GM21515 (cell line): ENCODE measurements around the gene EEF1G.
"Not testable (repeated sequence)": the region's sequence is repeated elsewhere in the genome, so short reads cannot be mapped to it uniquely, and the experiment has no call there.

ENCODE experiments used
- ATAC-seq: cut with Tn5 transposase; IDR thresholded peaks from one replicate; pipeline ENCODE4 v1.9.1; 2021; ENCODE audit not compliant: unreplicated experiment

EEF1G gene

DNA sequence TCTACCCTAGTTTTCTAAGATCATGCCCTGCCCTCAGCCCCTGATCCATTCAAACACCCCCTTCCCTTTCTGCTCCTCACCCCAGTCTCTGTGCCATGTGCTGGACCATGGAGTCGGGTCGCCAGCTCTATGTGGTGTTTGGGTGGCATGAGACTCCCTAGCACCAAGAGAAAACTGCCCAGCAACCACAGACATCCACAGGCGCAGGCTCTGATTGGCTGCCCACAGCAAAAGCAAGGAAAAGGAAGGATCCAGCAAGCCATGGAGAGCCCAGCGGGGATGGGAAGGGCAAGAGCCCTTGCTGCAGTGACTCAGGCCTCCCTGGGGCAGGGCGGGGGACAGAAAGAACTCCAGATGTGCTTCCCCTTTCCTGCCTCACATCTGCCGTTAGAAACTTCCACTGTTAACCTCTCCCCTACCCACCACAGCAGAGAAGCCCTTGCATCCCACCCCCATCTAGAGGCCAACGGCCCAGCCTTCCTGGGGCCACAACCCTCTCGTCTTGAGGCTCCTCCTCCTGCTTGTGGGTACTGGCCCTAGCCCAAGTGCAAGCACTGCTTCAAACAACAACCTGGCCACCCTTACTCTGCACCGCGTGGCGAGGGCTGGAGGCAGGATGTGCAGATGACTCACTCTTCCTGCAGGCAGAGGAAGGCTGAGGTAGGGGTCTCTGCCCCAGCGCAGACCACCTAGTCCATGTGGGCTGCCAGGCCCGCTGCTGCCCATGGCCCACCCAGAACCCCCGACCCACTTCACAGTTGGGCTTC is 17.4 kb downstream of the EEF1G start:
- peak; percentile 28 for ATAC-seq

DNA sequence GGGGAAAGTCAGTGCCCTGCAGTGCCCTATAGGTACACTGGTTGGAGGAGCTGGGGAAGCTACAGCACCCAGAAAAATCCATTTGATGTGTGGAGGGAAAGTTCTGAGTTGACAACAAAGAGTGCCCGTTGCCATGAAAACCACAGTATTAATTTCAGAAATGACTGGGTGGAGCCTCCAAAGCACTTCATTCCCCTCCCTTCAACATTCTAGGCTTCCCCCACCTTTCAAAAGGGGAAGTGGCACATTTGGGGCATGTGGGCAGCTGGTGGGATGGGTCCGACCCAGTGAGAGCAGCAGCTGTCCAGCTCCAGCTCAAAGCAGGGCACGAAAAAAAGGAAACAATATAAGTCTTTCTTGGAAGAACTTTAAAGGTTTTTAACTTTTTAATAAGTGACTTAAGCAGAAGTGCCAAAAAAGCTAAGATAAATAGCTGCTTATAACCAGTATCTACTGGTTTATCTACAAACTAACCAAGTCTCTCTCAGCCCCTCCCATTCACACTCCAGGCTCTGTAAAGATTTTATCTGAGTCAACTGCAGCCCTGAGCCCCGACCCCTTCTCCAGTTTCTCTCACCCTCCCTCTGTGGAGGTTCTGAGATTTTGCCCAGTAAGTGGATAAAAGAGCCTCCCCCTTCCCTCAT is 18.1 kb downstream of the EEF1G start:
- ATAC-seq: no peak

DNA sequence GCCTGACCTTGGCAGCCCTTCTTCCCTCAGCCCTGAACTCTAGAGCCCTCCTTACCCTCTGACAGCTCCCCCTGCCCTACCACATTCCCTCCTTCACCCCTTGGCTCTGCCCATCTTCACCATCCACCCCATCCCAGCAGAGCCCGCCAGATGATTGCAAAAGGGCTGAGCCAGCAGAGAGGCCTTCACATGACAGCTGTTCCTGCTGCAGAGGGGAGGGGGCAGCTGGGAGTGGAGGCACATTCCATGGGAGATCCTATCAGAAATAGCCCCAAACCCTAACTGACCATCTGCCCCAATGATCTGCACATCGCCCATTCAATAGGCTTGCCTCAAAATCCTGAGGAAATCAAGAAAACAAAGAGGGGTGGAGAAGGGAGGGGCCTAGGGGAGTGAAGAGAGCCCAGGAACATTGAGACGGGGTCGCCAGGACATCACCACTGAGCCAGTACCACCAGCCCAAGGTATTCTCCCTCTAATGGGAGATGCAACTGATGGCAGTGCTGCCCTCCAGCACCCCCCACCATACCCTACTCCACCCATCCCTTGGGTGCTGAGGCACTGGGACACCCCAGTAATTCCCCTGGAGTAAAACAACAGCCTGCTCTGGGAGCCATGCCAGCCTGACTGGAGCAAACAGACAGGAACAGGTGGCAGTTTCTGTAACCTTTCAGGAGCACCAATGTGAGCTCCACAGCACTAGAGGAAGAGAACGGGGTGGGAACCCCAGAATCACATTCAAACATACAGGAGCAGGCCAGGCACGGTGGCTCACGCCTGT is 19.1 kb downstream of the EEF1G start:
- ATAC-seq: no peak

DNA sequence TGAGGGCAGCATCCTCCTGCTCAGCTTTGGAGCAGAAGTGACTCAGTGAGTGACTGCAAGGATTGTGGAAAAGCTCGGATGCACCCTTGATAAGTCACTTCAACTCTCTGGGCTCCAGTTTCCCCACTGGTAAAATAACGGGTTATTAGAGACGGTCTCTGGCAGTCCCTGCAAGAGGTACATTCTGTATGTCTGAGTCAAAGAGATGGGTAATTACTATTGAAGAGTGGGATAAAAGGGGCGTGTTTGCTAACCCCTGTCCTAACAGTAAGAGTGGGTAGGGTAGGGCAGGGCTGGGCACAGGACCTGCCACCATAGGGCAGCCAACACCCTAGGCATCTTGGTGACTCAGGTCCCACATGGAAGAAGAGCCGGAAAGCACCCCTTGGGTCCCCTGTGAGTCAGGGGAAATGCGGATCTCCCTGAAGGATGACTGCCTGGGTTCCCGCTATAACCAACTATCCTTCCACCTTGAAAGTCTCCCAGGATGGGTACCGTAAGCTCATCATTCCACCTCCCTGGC is 19.8 kb downstream of the EEF1G start:
- ATAC-seq: no peak

- ATAC-seq: no peak
These were observed 20.4 kb downstream of the EEF1G start for GRCh38 chr11:62553080-62553838.

GRCh38 chr11:62552485-62553079 is 21.1 kb downstream of the EEF1G start:
- ATAC-seq: no peak

- ATAC-seq: not testable (repeated sequence)
These were observed 23.2 kb downstream of the EEF1G start for GRCh38 chr11:62550478-62550877.

GRCh38 chr11:62548545-62549335 is 25.0 kb downstream of the EEF1G start:
- ATAC-seq: no peak

DNA sequence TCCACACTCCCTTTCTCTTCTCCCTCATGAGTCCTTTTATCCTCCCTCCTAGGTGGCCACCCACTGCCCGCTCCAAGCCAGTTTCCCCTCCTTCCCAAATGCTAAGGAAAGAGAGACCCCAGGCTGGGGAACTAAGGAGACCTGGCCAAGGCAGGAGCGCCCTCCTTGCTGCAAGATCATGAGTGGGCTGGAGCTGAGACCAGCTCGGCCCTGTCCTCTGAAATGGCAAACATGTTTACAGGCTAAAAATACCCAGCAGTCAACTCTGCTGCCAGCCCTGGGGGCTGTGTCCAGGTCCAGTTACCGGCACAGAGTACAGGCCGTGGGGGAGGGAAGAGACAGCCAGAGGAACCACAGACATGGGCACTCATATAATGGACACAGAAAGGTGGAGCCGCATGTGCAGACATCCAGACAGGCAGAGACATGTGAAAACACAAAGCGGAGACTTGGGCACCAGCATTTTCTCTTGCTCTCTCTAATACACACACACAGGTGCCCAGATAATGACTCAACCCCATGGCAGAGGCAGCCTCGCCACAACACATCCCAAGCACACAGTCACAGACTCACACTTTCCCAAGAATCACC is 25.9 kb downstream of the EEF1G start:
- ATAC-seq: no peak

DNA sequence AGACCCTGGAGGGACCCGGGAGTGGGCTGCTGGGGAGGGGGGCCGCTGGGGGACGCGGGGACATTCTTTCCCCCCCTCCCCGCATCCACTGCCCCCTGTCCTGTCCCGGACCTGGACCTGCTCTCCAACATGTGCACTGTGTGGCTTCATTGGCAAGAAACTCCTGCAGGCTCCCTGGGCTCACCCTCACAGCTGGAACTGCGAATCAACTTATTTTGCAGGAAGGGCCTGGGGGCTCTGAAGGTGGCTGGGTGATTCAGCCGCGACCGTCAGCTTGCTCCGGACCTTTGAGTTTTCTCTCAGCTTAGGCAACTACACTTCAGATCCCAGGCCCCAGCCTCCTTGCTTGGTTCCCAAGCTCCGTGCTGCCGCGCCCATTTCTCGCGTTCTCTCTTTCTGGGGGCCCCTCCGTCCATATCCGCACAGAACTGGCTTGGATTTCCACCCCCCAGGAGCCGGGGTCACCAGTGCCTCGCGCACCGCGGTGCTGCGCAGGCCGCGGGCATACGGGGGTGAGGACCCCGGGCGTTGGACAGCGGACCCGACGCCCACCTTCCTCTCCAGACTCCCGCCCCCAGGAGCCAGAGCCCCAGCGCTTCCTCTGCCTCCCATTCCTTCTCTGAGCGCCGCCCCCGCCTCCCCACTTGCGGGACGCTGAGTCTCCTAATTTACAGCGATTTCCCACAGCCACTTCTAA is 26.6 kb downstream of the EEF1G start:
- ATAC-seq: no peak

- no peak for ATAC-seq
These were observed 27.3 kb downstream of the EEF1G start, which contains the start of gene AHNAK for GRCh38 chr11:62546244-62546928. TSS of gene AHNAK (minus strand) at chr11:62546806. CDS start at chr11:62536098, 10,708 bp downstream.

- ATAC-seq: no peak
These were observed 28.1 kb downstream of the EEF1G start for GRCh38 chr11:62545437-62546243.

DNA sequence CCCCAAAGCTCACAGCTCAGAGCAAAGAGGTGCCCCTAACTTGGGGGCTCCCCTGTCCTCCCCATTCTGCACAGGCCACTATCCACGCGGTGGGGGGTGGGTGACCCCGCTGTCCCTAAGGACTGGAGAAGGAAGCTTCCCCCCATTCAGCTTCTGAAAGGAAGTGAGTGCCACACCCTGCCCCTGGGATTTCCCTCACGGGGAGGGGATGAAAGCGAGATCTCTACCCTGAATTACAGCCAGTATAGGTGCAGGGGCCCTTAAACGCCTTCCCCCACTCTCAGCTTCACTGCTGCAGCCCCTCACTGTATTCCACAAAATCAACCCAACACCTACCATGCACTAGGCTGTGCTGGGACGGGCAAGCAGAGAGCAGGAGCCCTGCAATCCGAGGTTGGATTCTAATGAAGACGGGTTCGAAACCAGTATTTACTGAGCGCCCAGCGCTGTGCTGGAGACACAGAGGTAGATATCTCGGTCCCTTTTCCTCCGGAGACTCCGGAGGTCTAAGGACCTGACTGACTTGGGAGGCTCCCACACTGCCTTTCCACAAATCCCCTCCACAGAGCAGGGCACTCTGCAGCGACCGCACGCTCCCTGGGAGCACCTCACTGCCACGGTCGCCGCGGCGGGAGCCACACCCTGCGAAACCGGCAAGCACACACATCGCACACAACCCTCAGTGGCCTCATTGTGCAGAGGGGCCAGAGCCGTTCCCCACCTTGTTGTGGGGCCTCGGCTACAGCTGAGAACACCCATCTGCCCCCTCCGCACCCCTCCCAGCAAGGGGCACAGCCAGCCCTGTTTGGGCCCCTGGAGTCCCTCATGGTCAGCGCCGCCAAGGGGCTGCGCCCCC is 28.9 kb downstream of the EEF1G start:
- no peak for ATAC-seq

DNA sequence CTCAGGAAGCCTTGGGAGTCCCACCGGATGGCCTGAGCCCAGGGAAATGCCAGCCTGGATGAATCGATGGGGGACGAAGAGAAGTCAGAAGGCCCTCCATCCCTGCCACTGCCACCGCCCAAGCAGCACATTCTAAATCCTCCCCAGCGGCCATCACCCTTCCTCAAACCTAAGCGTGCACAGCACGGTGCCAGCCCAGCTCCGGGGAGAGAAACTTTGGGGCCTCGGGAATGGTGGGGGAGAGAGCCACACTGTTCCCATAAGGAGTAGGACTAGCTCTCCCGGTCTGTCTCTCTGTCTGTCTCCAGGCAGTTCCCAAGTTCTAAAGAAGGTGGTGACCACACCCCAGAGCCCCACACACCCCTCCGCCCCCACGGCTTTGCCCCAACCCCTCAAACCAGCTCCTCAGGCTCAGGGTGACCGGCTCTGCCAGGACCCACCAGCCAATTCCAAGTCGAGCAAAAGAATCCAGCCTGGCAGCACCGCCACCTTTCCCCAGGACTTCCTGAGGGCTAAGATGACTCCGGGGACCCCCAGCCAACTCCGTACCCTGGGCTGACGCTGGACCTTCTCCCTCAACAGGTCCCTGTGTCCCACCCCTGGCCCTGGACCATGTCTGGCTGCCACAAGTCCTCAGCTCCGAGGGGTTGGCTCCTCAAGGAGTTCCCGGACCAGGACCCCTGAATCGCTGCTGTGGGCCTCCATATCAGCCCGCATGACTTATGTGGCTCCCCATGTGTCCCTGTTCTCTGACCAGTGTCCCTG is 29.8 kb downstream of the EEF1G start:
- no peak for ATAC-seq

GRCh38 chr11:62542750-62543567 is 30.7 kb downstream of the EEF1G start:
- no peak for ATAC-seq
